ENCODE results near the gene BRD3. TPM values are rescaled to one million over a fixed set of nuclear protein-coding genes. Genes with fewer than 3 reads are reported as not detected.

Gene BRD3
- total RNA-seq, 1 donor from 2014 or later = 44.7 TPM

Other genes starting within 250 kb of the BRD3 start
- 38.9 TPM for gene VAV2, start 75.7 kb downstream of the BRD3 start, total RNA-seq
- gene BRD3OS, start 42.5 kb downstream of the BRD3 start, total RNA-seq = 16.9 TPM
- 30.6 TPM for gene WDR5, start 68.1 kb upstream of the BRD3 start, total RNA-seq
- gene RNU6ATAC, start 96.5 kb upstream of the BRD3 start, total RNA-seq = 13.6 TPM

All from ureter (tissue), 1 donor.